ENCODE data around the gene ADAM12.
"Not testable (repeated sequence)": the region's sequence is repeated elsewhere in the genome, so short reads cannot be mapped to it uniquely, and the experiment has no call there.

The ADAM12 gene

DNA sequence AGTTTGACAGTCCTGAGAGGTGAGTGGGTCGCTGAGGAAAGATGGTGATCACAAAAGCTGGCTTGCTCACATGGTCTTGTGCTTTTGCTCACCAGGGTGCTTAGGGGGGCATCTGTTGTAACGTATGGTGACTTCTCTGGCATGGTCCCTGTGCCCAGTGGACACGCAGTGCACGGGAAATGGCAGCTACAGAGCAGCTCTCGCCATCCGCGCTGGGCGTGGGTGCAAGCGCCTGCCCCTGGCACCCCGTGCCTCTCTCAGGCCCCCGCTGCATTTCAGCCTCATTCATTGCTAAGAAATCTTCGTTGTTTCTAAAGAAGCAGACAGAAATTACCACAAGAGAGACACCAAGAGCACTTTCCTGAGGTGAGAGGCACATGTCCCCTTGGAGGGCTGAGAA lies 390.7 kb downstream of the ADAM12 start:
- no peak for DNase-seq

- no peak for DNase-seq
Observed at GRCh38 chr10:125995726-125996304, 392.5 kb downstream of the ADAM12 start.

DNA sequence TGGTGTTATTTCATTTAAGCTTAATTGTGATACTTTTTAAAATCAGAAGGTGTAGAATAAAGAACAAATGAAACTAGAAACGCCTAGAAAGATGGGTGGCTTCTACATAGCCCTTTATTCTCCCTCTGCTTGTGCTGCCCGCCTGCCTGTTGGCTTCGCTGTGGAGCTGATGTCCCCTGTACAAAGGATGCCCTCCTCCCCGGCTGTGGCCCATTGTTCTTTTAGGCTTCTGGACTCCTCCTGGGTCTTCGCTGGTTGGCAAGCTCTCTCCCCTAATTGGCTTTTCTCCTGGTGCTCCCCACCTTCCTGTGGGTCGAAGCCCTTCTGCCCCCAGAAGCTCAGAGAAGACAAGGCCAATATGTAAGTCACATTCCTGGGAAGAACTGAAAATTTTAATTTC lies 393.7 kb downstream of the ADAM12 start:
- no peak for DNase-seq

GRCh38 chr10:125992254-125992653 lies 396.0 kb downstream of the ADAM12 start:
- no peak for DNase-seq

GRCh38 chr10:125991392-125991791 lies 396.9 kb downstream of the ADAM12 start:
- no peak for DNase-seq

GRCh38 chr10:125990974-125991373 lies 397.3 kb downstream of the ADAM12 start:
- no peak for DNase-seq

DNA sequence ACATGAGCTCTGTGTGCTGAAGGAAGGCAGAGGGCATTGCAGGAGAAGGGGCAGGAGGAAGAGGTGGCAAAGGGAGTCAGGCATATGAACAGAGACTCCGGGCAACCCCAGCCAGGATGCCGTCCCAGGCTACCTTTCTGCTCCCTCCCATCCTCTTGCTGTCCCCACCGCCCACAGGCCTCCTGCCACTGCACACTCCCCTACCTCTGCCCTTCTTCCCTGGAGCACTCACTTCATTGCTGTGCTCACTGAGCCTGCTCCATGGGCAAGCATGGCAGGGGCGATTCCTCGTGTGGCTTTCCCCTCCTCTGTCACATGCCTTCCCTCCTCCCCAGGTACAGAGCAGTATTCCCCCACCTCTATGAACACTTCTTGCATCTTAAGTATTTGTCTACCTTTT lies 398.5 kb downstream of the ADAM12 start:
- no peak for DNase-seq

- DNase-seq = no peak
Observed at GRCh38 chr10:125985557-125986240, 402.6 kb downstream of the ADAM12 start.

- DNase-seq = no peak
Observed at GRCh38 chr10:125984865-125985495, 403.3 kb downstream of the ADAM12 start.

DNA sequence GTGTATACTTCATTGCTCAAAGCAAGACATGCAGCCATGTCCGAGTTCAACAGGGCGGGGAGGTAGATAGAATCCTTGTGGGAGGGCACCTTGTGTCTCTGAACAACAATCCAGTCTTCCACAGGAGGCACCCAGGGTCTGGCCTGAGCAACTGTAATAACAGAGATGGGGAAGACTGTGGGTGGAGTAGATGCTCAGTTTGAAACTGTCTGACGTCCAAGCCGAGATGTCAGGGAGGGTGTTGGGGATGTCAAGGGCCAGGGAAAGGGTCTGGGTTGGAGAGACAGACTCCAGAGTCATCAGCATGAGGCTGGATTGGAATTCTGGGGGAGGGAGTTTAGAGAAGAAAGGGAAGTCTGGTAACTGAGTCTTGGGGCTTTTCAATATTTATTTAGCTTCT lies 403.9 kb downstream of the ADAM12 start:
- no peak for DNase-seq

DNA sequence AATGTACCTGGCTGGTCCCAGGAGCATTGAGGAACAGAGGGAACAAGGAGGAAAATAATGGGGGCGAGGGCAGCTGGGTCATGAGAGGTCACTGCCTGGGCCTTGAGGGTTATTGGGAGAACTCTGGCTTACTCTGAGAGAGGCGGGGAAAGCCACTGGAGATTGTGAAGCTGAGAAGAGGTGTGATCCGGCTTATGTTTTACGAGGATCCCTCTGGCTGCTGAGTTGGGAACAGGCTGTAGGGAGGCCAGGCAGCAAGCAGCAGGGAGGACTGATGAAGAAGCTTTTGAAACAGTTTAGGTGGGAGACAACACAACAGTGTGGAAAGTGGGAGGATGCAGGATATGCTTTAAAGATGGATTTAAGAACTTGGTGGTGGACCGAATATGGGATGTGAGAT lies 404.6 kb downstream of the ADAM12 start:
- DNase-seq = no peak

DNA sequence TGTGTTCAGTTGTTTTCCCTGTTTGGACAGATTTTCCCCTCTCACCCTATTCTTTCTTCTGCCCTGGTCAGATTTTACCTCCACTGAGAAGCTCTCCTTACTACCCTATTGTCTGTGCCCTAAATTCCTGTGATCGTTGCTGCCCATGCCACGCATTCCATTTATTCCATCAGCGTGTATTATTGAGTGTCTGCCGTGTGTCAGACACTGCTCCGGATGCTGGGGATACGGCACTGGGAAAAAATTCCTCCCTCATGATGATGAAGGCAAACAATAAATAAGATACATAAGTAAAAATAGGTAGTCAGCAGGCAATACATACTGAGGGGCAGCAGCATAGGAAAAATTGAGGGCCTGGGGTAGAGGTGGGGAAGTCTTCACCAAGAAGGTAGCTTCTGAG lies 405.1 kb downstream of the ADAM12 start:
- DNase-seq = no peak

DNA sequence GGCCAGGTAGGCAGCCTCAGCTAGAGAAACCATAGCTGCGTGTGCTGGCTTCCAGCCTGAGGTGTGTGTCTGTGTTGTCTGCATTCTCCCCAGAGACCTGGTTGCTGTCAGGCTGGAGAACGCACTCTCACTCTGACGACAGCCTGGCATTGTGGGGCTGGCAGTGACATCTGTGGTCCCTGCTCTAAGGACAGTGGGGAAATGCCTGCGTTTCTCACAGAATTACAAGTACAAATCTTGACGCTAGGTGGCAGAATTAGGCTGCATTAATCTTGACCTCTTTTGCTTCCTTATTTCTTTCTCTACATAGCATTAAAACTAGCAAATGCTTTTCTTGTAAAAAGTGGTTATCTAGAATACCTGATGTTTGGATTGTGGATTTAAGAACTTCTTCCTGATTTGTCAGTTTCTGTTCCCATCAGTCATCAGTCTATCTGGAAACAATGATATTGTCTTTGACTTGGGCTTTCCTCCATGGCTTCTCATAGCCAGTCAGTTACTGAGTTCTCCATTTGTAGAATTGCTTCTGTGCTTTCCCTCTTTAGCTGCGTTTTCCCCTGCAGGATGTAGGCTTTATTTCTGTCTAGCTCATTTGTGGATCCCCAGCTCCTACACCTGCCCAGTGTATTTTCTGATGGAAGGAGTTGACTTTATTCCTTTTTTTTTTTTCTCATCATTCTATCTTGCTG lies 405.9 kb downstream of the ADAM12 start:
- DNase-seq = peak; percentile 4

DNA sequence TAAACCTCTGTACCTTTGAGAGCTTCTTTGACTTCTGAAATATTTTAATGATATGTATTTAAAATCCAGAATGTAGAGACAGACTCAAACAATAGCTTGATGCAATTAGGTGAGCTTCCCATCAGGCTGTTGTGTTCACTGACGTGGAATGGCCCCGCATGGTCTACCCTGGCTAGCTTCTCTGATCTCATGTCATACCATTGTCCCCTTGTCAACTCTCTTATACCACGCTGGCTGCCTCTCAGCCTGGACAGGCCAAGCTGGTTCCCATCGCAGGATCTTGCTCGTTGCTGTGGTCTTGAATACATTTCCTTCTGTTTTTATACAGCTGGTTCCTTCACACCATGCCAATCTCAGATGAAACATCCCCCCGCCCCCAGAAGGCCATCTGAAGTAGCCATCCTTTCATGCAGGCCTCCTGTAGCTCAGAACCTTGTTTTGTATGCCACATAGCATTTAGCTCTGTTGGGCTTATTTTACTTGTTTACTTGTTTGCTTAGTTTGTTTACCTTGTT lies 407.7 kb downstream of the ADAM12 start:
- no peak for DNase-seq

GRCh38 chr10:125979976-125980375 lies 408.3 kb downstream of the ADAM12 start:
- DNase-seq = no peak

- no peak for DNase-seq
Observed at GRCh38 chr10:125976960-125977605, 411.2 kb downstream of the ADAM12 start.

DNA sequence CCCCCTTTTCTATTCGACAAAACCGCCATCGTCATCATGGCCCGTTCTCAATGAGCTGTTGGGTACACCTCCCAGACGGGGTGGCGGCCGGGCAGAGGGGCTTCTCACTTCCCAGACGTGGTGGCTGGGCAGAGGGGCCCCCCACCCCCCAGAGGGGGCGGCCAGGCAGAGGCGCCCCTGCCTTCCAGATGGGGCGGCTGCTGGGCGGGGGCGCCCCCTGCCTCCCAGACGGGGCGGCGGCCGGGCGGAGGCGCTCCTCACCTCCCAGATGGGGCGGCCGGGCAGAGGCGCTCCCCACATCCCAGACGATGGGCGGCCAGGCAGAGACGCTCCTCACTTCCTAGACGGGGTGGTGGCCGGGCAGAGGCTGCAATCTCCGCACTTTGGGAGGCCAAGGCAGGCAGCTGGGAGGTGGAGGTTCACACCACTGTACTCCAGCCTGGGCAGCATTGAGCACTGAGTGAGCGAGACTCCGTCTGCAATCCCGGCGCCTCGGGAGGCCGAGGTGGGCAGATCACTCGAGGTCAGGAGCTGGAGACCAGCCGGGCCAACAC lies 418.1 kb downstream of the ADAM12 start:
- not testable (repeated sequence) for DNase-seq

DNA sequence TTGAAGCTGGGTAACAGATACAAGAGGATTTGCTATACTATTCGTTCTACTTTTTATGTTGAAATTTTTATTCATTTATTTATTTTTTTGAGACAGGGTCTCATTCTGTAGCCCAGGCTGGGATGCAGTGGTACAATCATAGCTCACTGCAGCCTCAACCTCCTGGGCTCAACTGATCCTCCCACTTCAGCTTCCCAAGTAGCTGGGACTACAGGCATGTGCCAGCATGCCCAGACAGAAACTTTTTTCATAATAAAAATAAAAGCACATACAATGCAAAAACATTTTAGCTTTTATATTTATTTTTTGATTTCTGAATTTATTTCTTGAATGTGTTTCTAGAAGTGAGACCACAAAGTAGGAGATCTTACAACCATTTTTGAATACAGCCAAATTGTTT lies 420.7 kb downstream of the ADAM12 start:
- DNase-seq = no peak

GRCh38 chr10:125964558-125964957 lies 423.7 kb downstream of the ADAM12 start:
- no peak for DNase-seq

Data from NCI-H2081 treated with DMSO at 0.1 percent for 48 hours (cell line).